Left colon (tissue), 2 donors: ENCODE data around the gene RFFL. TPM values are rescaled to one million over a fixed set of nuclear protein-coding genes. Genes with fewer than 3 reads are reported as not detected.

Source experiments
- total RNA-seq, 2 donors: library from RNA; stranded (reverse); fragmentation: NEBNext Ultra II Directional; extraction: Animal tissue kit (Norgen Biotek cat#: 25700); gene quantifications; one replicate each; pipeline ENCODE4 v1.2.1, GENCODE V29; 2021
- donor health status: DM: no; HTN: no; CAD: no.
- donor health status: DM: yes; HTN: yes; CAD: no.

RFFL gene
- total RNA-seq, 2 donors from 2014 or later, result 53.4 to 60.8 TPM

Other genes starting within 250 kb of the RFFL start
- gene CCT6B, start 102.2 kb downstream of the RFFL start, total RNA-seq, result 1 to 10 TPM in 1 of 2 donors, under 1 TPM in 1; 0.89 to 1.8 TPM
- 10 to 100 TPM; 14.4 to 15.1 TPM for gene ZNF830, start 102.2 kb downstream of the RFFL start, total RNA-seq
- 10 to 100 TPM; 30.2 to 42.5 TPM for gene LIG3, start 83.2 kb downstream of the RFFL start, total RNA-seq
- gene RAD51D, start 56.2 kb upstream of the RFFL start, total RNA-seq, result 1 to 10 TPM; 8.8 to 8.9 TPM
- not detected for gene FNDC8, start 57.9 kb upstream of the RFFL start, total RNA-seq
- gene NLE1, start 78.6 kb upstream of the RFFL start, total RNA-seq, result 10 to 100 TPM in 1 of 2 donors, 1 to 10 TPM in 1; 7.8 to 10.5 TPM
- not detected for gene UNC45B, start 84.1 kb upstream of the RFFL start, total RNA-seq
- gene SLC35G3, start 130.7 kb upstream of the RFFL start, total RNA-seq, result not detected
- 10 to 100 TPM in 1 of 2 donors, 1 to 10 TPM in 1; 7.7 to 12.8 TPM for gene SLFN5, start 179.4 kb upstream of the RFFL start, total RNA-seq